ENCODE results near the gene TOP2B.
A peak's percentile ranks its signal among the peaks of the same experiment; 100 is the strongest.

Gene TOP2B

GRCh38 chr3:25674670-25675069, 10.0 kb upstream of the TOP2B start:
- no peak for DNase-seq

- DNase-seq, result no peak
Measured at GRCh38 chr3:25673738-25674298, 9.1 kb upstream of the TOP2B start.

GRCh38 chr3:25665315-25666280, 891 bp upstream of the TOP2B start:
- DNase-seq, result no peak

GRCh38 chr3:25663869-25664811, 567 bp downstream of the TOP2B start:
- peak; percentile 81 for DNase-seq

GRCh38 chr3:25663347-25663868, 1.3 kb downstream of the TOP2B start:
- DNase-seq, result peak; percentile 79

- DNase-seq, result no peak
Measured at GRCh38 chr3:25662736-25663320, 1.9 kb downstream of the TOP2B start.

- DNase-seq, result no peak
Measured at GRCh38 chr3:25661694-25662437, 2.8 kb downstream of the TOP2B start.

DNA sequence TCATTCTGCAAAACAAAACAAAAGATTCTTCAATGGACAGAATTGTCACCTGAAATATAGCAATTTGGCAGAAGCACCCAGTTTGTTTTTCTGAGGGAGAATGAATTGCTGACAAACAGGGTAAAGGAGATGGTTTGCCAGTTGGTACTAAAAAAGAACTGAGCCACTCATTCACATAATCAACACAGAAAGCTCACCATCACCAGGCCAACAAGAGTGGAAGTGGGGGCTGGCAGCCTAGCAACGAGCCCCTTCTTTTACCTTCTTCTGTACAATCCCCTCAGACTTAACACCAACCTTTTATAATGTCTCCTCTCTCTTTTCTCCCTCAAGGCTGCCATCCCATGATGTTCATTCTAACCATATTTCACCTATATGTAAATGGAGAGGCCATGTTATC, 5.9 kb downstream of the TOP2B start:
- DNase-seq, result no peak

DNA sequence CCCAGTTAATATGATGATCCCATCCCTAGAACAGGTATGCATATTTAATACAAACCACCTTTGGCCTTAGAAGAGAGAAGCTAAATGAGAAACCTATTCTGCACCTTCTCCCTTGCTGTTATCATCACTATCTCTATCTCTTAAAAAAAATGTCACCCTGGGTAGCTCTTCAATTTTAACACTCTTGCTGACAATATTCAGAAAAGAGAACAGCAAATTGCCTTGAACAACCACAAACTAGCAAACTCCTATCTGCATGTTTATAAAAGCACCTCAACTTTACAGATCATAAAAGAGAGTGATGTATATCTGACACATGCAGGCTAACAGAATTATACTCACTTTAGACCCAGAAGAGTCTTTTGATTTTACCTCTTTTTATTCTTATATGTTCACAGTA, 7.4 kb downstream of the TOP2B start:
- no peak for DNase-seq

DNA sequence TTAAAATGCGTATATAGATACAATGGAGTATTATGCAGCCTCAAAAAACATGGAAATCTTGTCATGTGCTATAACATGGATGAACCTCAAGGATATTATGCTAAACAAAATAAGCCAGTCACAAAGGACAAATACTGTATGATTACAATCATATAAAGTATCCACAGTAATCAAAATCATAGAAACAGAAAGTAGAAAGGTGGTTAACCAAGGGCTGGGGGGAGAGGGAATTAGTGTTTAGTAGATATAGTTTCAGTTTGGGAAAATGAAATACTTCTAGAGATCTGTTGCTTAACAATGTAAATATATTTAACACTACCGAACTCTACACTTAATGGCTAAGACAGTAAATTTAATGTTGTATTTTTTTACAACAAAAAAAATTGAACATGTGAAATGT, 9.0 kb downstream of the TOP2B start:
- DNase-seq, result no peak

- no peak for DNase-seq
Measured at GRCh38 chr3:25654576-25654975, 10.1 kb downstream of the TOP2B start.

GRCh38 chr3:25653322-25653721, 11.4 kb downstream of the TOP2B start:
- DNase-seq, result no peak

GRCh38 chr3:25652921-25653320, 11.8 kb downstream of the TOP2B start:
- DNase-seq, result no peak

DNA sequence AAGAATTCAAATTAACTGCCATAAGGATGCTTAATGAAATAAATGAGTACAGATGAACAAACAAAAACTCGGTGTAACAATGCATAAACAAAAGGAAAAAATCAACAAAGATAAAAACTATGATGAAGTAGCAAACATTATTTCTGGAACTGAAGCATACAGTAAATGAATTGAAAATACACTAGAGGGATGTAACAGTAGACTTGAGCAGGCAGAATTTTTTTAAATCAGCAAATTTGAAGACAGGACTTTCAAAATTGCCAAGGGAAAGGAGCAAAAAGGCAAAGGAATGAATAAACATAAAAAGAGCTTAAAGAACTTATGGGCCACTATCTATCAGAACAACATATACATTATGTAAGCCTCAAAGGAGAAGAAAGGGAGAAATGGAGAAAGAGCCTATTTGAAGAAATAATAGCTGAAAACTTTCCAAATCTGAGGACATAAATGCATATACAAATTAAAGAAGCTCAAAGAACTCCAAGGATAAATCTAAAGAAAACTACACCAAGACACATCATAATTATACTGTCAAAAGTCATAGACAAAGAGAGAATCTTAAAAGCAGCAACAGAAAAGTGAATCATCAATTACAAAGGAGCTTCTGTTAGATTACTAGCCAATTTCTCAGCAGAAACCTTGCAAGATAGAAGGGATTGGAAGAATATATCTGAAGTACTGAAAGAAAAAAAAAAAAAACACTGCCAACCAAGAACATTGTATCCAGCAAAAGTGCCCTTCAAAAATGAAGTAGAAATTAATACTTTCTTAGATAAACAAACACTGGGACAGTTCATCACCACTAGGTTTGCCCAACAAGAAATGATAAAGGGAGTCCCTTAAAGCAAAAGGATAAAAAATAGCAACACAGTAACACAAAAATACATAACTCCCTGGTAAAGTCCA, 15.5 kb downstream of the TOP2B start:
- no peak for DNase-seq

DNA sequence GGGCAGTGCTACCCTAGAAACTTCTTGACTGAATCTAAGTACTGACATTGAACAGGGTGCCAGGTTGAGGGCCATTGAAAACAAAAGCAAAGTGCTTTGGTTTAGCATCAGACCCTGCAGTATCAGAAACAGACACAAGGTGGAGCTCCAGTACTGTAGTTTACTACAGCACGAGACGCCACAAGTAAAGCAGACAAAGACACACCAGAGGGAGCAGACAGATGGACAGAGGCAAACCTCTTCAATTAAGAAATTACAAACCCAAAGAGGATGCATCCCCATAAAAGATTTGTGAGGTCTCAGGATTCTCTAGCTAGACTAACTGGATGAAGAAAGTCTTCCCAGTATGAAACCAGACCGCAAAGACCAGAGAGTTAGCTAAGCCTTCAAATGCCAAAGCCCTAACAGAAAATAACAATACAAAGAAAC, 16.6 kb downstream of the TOP2B start:
- peak; percentile 70 for DNase-seq

- DNase-seq, result no peak
Measured at GRCh38 chr3:25635038-25635437, 29.7 kb downstream of the TOP2B start.

DNA sequence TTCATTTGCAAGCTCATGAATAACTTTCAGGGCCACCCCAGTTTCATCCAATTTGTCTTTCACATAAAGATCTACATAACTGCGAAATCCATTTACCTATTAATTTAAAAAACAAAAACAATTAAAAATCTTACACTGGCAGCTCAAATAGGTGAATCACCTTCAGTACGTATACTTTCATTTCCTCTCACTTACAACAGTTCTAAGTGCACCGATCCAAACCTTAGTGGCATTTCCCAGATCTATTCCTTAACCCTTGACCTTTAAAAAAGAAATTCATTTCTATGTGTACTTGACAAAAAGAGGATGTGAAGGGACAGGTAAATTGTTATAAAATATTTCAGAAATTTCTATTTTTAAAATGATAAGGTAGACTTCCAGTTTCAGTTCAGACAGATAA, 30.8 kb downstream of the TOP2B start:
- no peak for DNase-seq

DNA sequence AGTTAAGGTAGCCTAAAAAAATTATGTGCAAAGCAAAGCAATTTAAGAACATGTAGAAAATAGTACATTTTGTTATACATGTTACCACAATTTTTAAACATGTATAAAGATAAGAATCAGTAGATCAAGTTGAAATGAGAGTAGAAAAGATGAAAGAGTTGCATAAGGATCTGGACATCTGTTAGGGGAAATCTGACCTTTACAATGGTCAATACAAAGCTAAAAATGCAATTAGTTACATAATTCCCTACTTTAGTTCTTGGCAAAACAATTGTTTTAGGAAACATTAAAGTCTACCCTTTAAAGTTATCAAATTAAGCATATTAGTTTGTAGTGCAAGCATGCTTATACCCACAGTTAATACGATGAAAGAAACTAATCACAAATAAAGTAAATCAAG, 32.7 kb downstream of the TOP2B start:
- no peak for DNase-seq

DNA sequence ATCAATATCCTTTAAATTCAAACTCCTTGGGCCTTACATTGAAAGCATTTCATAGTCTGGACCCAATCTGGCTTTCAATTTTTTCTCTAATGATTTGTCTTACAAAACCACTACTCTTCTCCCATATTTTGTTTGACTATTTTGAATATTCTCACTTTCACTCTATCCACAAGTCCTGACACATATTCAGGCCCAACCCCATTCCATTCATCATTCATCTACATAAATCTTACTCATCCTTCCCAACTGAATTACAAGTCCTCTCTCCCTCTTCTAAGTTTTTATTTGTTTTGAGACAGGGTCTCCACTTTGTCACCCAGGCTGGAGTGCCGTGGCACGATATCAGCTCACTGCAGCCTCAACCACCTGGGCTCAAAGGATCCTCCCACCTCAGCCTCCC, 43.6 kb downstream of the TOP2B start:
- DNase-seq, result no peak

GRCh38 chr3:25620493-25620892, 44.2 kb downstream of the TOP2B start:
- DNase-seq, result no peak

DNA sequence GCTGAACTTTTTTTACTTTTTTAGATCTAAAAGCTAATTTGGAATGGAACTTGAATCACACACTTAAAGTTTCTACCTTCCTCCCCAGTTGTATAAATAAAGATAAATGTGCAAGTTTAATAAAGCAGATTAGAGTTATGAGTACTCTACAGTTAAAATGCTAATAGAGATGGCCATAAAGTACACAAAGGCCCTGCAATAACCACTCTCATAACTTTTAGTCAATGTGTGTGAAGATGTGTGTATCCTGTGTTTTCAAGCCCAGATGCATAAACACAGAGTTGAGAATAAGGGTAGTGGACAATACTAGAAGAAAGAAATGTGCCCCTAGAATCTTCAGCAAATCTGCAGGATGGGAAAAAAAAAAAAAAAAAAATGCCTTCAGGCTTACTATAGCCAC, 45.3 kb downstream of the TOP2B start:
- DNase-seq, result no peak

Measured in retina (tissue), 1 donor.